GM13976 (cell line): ENCODE measurements around the gene OR4D5.

ENCODE experiments used
- DNase-seq: peaks from one replicate; pipeline ENCODE4 v3.0.0; 2012; ENCODE audit warnings: low spot score
- CTCF ChIP-seq: IDR thresholded peaks from 2 replicates; pipeline ENCODE4 v1.5.1; 2012; ENCODE audit warnings: borderline replicate concordance, mild to moderate bottlenecking; ENCODE audit not compliant: insufficient read depth; ENCODE audit errors: extremely low read depth, missing control alignments, control extremely low read depth
- in situ Hi-C: fragments of 300-500 bp; cut with MboI; formaldehyde crosslinking; loops from one replicate; pipeline ENCODE4 v1.12.0; 2022; ENCODE audit warnings: low sequenced_read_pairs, mixed read lengths, inconsistent platforms; ENCODE audit not compliant: unreplicated experiment

OR4D5 gene

GRCh38 chr11:123939317-123939716 is at the start of gene OR4D5:
TSS of gene OR4D5 (plus strand) at chr11:123939617. CDS start at chr11:123939617, 0 bp downstream.
- in situ Hi-C loops, result no loop called here
- DNase-seq, result no peak
- no peak for TF ChIP-seq CTCF

GRCh38 chr11:123892031-123892430 is 47.4 kb upstream of the OR4D5 start:
- no peak for TF ChIP-seq CTCF
- in situ Hi-C loops, result no loop called here
- DNase-seq, result no peak

- TF ChIP-seq CTCF, result no peak
- no peak for DNase-seq
- in situ Hi-C loops, result no loop called here
These were observed 39.6 kb upstream of the OR4D5 start for GRCh38 chr11:123899792-123900191.

- no peak for TF ChIP-seq CTCF
- DNase-seq, result no peak
- in situ Hi-C loops, result no loop called here
These were observed 37.5 kb upstream of the OR4D5 start, which contains the start of gene OR8D4 for GRCh38 chr11:123901867-123902266. TSS of gene OR8D4 (plus strand) at chr11:123902167. CDS start at chr11:123906432, 4,265 bp downstream.

- no peak for TF ChIP-seq CTCF
- DNase-seq, result peak; percentile 3
- in situ Hi-C loops, result no loop called here
These were observed 35.5 kb upstream of the OR4D5 start for GRCh38 chr11:123903932-123904331.

GRCh38 chr11:123904932-123905331 is 34.5 kb upstream of the OR4D5 start:
- in situ Hi-C loops, result no loop called here
- DNase-seq, result no peak
- no peak for TF ChIP-seq CTCF

GRCh38 chr11:123905826-123906225 is 33.6 kb upstream of the OR4D5 start:
- no peak for DNase-seq
- in situ Hi-C loops, result no loop called here
- no peak for TF ChIP-seq CTCF
